H1 (cell line): Measurements from ENCODE around the gene STX18.

Source experiments
- CTCF ChIP-seq, 3 experiments: IDR thresholded peaks; 1 replicate in 2 of 3; 2 replicates in 1 of 3; pipeline versions ENCODE4 v1.5.1 to v1.6.1; 2011; ENCODE audit warnings: low read length in 3 of 3, mild to moderate bottlenecking in 3 of 3, inconsistent platforms in 2 of 3, low read depth in 1 of 3, moderate library complexity in 1 of 3; ENCODE audit not compliant: insufficient read depth in 1 of 3; ENCODE audit errors: control extremely low read depth in 1 of 3
- EP300 ChIP-seq, 2 experiments: IDR thresholded peaks; 1 replicate in 1 of 2; 2 replicates in 1 of 2; pipeline ENCODE4 v1.6.1; 2011 to 2012; ENCODE audit warnings: low read depth in 2 of 2, low read length in 2 of 2, mild to moderate bottlenecking in 2 of 2, borderline replicate concordance in 1 of 2, inconsistent platforms in 1 of 2, moderate library complexity in 1 of 2
- HDAC2 ChIP-seq, 2 experiments: fragments of 300-600 bp in 1 of 2; sonication (generic) in 1 of 2; IDR thresholded peaks; 2 replicates each; pipeline ENCODE4 v1.6.1; 2011 to 2012; ENCODE audit warnings: low read depth in 2 of 2, low read length in 2 of 2, mild to moderate bottlenecking in 2 of 2, moderate library complexity in 2 of 2, borderline replicate concordance in 1 of 2, inconsistent platforms in 1 of 2
- HDAC6 ChIP-seq: IDR thresholded peaks from one replicate; pipeline ENCODE4 v1.7.1; 2012; ENCODE audit warnings: low read depth, mild to moderate bottlenecking, inconsistent platforms, low read length, moderate library complexity
- KDM5A ChIP-seq: fragments of 200-600 bp; IDR thresholded peaks from 2 replicates; pipeline ENCODE4 v1.7.1; 2012; ENCODE audit warnings: mild to moderate bottlenecking, low read length, inconsistent platforms, mixed read lengths
- NANOG ChIP-seq: IDR thresholded peaks from 2 replicates; pipeline ENCODE4 v1.6.1; 2011; ENCODE audit warnings: low read length, low read depth, mild to moderate bottlenecking, inconsistent platforms; ENCODE audit not compliant: insufficient read depth, poor library complexity, severe bottlenecking
- POLR2A ChIP-seq, 2 experiments: IDR thresholded peaks; 1 replicate in 1 of 2; 2 replicates in 1 of 2; pipeline ENCODE4 v1.6.1; 2011; ENCODE audit warnings: low read depth in 2 of 2, low read length in 2 of 2, mild to moderate bottlenecking in 2 of 2; ENCODE audit errors: control extremely low read depth in 1 of 2
- RFX5 ChIP-seq: IDR thresholded peaks from 2 replicates; pipeline ENCODE4 v1.6.1; 2011; ENCODE audit warnings: low read depth, low read length, improper control_type of control experiment, borderline replicate concordance
- SAP30 ChIP-seq: fragments of 300-600 bp; sonication (generic); IDR thresholded peaks from 2 replicates; pipeline ENCODE4 v1.7.1; 2012; ENCODE audit warnings: low read length, moderate library complexity, mild to moderate bottlenecking, inconsistent platforms; ENCODE audit not compliant: insufficient read depth, insufficient replicate concordance
- TAF7 ChIP-seq: optimal IDR thresholded peaks from 2 replicates; pipeline ENCODE3; 2011; ENCODE audit warnings: low read depth, mild to moderate bottlenecking, inconsistent platforms, low read length, moderate library complexity, borderline replicate concordance
- TBP ChIP-seq: IDR thresholded peaks from 2 replicates; pipeline ENCODE4 v1.6.1; 2011; ENCODE audit warnings: low read depth, low read length, improper control_type of control experiment

DNA sequence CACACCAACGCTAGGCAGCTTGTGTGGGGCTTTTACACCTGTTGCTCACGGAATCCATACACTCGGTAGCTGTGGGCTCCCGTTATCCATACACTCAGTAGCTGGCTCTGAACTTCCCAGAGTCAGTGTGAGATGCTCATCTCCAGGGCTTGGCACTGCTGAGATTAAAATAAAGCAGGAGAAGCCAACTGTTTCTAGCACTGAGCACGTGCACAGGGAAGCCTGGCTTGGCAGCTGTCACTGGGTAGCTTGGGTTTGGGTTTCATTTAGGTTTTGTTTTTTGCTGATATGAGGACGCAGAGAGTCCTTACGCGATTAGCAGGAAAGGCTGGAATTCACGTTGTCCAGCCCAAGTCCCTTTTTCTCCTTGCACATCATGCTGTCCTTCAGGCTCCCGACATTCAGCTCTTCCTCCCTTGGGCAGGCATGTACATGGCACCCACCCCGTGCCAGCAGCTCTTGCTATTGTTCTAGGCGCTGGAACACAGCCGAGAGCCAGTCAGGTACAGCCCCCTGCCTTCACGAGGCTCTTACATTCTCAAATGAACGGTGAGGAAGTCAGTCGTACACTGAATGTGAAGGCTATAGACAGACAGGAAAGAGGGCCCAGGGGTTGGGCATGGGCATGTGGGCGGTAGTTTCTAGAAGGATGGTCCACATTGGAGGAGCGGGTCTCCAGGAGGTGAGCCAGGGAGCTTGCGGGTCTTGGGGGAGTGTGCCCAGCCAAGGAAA lies 129.0 kb downstream of the STX18 start:
- TF ChIP-seq EP300 (IDR thresholded peaks at IDR 0.05; ENCODE audit: borderline replicate concordance in 1 of 2, low read depth in 2 of 2, low read length in 2 of 2) (no peak), CTCF (IDR thresholded peaks at IDR 0.05; ENCODE audit: control extremely low read depth in 1 of 3, insufficient read depth in 1 of 3, low read depth in 1 of 3, low read length in 3 of 3) (no peak), SAP30 (no peak), HDAC2 (IDR thresholded peaks at IDR 0.05; ENCODE audit: borderline replicate concordance in 1 of 2, low read depth in 2 of 2, low read length in 2 of 2) (no peak), NANOG (no peak), TBP (no peak), HDAC6 (no peak), RFX5 (no peak), POLR2A (IDR thresholded peaks at IDR 0.05; ENCODE audit: control extremely low read depth in 1 of 2, low read depth in 2 of 2, low read length in 2 of 2) (no peak), TAF7 (no peak), KDM5A (no peak)
